IMR-90 (cell line): ENCODE data around the gene SYNPO.

Experiments used
- BHLHE40 ChIP-seq: fragments of 150-350 bp; IDR thresholded peaks from 2 replicates; pipeline ENCODE4 v1.6.1; 2016; ENCODE audit warnings: mild to moderate bottlenecking, low read depth, low read length
- CEBPB ChIP-seq: IDR thresholded peaks from 2 replicates; pipeline ENCODE4 v1.6.1; 2012; ENCODE audit warnings: low read depth, low read length, improper control_type of control experiment
- CTCF ChIP-seq: conservative IDR thresholded peaks from 2 replicates; pipeline ENCODE4 v1.5.1; 2012; ENCODE audit warnings: mild to moderate bottlenecking, low read depth, low read length, improper control_type of control experiment
- ELK1 ChIP-seq: fragments of 150-350 bp; IDR thresholded peaks from 2 replicates; pipeline ENCODE4 v1.6.1; 2016; ENCODE audit warnings: low read depth, mild to moderate bottlenecking, low read length, moderate library complexity, borderline replicate concordance
- FOS ChIP-seq: fragments of 150-350 bp; IDR thresholded peaks from 2 replicates; pipeline ENCODE4 v1.6.1; 2016; ENCODE audit warnings: low read depth, low read length
- MAZ ChIP-seq: IDR thresholded peaks from 2 replicates; pipeline ENCODE4 v1.6.1; 2012; ENCODE audit warnings: low read depth, mild to moderate bottlenecking, low read length, improper control_type of control experiment, moderate library complexity, borderline replicate concordance
- NFE2L2 ChIP-seq: fragments of 150-350 bp; IDR thresholded peaks from 2 replicates; pipeline ENCODE4 v1.6.1; 2016; ENCODE audit warnings: low read depth, mild to moderate bottlenecking, low read length
- POLR2A ChIP-seq: IDR thresholded peaks from 2 replicates; pipeline ENCODE4 v1.6.1; 2012; ENCODE audit warnings: mild to moderate bottlenecking, low read depth, low read length
- RAD21 ChIP-seq: IDR thresholded peaks from 2 replicates; pipeline ENCODE4 v1.6.1; 2012; ENCODE audit warnings: low read length, improper control_type of control experiment
- RCOR1 ChIP-seq: IDR thresholded peaks from 2 replicates; pipeline ENCODE4 v1.6.1; 2012; ENCODE audit warnings: mild to moderate bottlenecking, low read length, improper control_type of control experiment; ENCODE audit not compliant: insufficient replicate concordance
- RFX5 ChIP-seq: IDR thresholded peaks from 2 replicates; pipeline ENCODE4 v1.8.0; 2012; ENCODE audit warnings: low read depth, mild to moderate bottlenecking, low read length, moderate library complexity
- SMC3 ChIP-seq: fragments of 150-350 bp; IDR thresholded peaks from 2 replicates; pipeline ENCODE4 v1.6.1; 2016; ENCODE audit warnings: low read depth, mild to moderate bottlenecking, antibody characterized with exemption, low read length, moderate library complexity
- USF2 ChIP-seq: fragments of 150-350 bp; IDR thresholded peaks from 2 replicates; pipeline ENCODE4 v1.6.1; 2017; ENCODE audit warnings: mild to moderate bottlenecking, antibody characterized with exemption, low read length, low read depth

- TF ChIP-seq POLR2A (no peak), CTCF (no peak), RCOR1 (no peak), RAD21 (no peak), ELK1 (no peak), FOS (no peak), NFE2L2 (no peak), CEBPB (no peak), MAZ (no peak), BHLHE40 (no peak), SMC3 (no peak), RFX5 (no peak), USF2 (no peak)
These were observed 24.4 kb upstream of the SYNPO start for GRCh38 chr5:150616024-150616470.
